NT2/D1 (cell line): ENCODE results near the gene KCNQ1.

Experiments used
- DNase-seq: peaks from one replicate; pipeline ENCODE4 v3.0.0-alpha.2; 2011; ENCODE audit warnings: low read depth, low spot score
- H3K27me3 ChIP-seq: 2 replicates; pipeline ENCODE4 v1.6.0; 2011; ENCODE audit warnings: mild to moderate bottlenecking; ENCODE audit not compliant: insufficient read length, insufficient read depth
- H3K36me3 ChIP-seq: 2 replicates; pipeline ENCODE4 v1.6.1; 2011; ENCODE audit warnings: mild to moderate bottlenecking, low read length, mixed read lengths; ENCODE audit not compliant: insufficient read depth, insufficient read length
- H3K4me1 ChIP-seq: 2 replicates; pipeline ENCODE4 v1.5.1; 2011; ENCODE audit not compliant: insufficient read depth, insufficient read length
- H3K4me3 ChIP-seq: 2 replicates; pipeline ENCODE4 v1.5.1; 2011; ENCODE audit warnings: low read depth; ENCODE audit not compliant: insufficient read length
- H3K9ac ChIP-seq: 2 replicates; pipeline ENCODE4 v1.6.0; 2011; ENCODE audit warnings: low read depth; ENCODE audit not compliant: insufficient read length
- H3K9me3 ChIP-seq: 2 replicates; pipeline ENCODE4 v1.5.1; 2011; ENCODE audit warnings: mild to moderate bottlenecking, low read length; ENCODE audit not compliant: insufficient read depth
- SUZ12 ChIP-seq: IDR thresholded peaks from 2 replicates; pipeline ENCODE4 v1.6.1; 2011; ENCODE audit not compliant: insufficient read length, insufficient read depth; ENCODE audit errors: extremely low read depth
- YY1 ChIP-seq: IDR thresholded peaks from 2 replicates; pipeline ENCODE4 v1.6.1; 2011; ENCODE audit not compliant: insufficient read length, insufficient read depth
- ZNF274 ChIP-seq: IDR thresholded peaks from 2 replicates; pipeline ENCODE4 v1.6.1; 2011; ENCODE audit warnings: mild to moderate bottlenecking, low read depth, low read length

Gene KCNQ1

DNA sequence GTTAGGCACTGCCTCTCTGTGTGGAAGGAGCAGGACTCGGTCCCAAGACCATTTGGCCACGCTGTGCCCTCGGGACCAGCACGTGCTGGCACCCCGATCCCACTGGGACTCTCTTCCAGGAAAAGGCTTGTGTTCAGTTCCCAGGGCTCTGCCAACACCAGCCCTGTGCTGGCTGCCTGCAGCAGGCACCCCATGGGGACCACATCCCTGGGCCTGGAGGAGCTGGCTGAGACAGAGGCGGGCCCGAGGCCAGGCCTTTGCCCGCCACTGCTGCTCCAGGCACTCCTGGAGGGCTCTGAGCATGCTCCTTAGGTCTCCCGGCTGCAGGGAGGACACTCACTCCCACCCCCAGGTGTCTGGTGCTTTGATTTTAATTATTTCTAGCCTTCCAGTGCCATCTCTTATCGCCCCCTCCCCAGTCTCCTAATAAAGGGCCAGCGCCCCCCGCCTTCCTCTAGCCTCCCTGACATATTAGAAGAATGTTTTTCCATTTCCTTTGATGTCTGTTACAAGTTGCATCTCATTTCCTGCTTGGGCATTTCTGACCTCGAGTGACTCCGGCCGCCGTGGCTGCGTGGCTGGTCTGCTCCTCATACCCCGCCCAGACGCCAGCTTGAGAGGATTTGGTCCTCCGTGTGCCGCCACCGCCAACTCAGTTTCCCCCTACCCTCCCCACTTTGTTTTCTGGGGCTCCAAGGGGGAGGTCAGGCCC, 426.3 kb downstream of the KCNQ1 start:
- Histone ChIP-seq H3K4me1 (peaks cover 27% of the 10 kb centered on the region), H3K36me3 (no peaks in the 10 kb centered on the region), H3K9ac (peak overlapping the region; percentile 9), H3K27me3 (peaks cover 73% of the 10 kb centered on the region), H3K9me3 (peaks cover 9% of the 10 kb centered on the region; the same call in 1 of the 2 replicates), H3K4me3 (no peak overlapping the region)
- TF ChIP-seq ZNF274 (no peak), SUZ12 (no peak), YY1 (no peak)
- DNase-seq = no peak

DNA sequence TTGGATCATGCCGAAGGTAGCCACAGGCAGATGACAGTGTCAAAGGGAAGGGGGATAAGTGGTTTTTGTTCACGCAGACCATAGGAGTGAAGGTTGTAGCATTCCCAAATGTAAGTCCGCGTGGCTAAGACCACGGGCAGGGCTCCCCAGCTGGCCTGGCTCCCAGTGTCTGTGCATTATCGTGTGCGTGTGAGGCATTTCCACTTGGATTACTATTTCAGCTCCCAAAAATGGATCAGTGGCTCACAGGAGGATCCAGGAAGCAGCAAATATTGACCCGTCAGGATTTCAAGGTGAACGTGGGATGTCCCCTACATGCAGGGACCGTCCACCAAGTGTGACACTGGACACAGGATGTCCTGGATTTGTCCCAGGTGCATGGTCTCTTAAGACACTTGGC, 430.2 kb downstream of the KCNQ1 start:
- Histone ChIP-seq H3K9me3 (peaks cover 16% of the 10 kb centered on the region; the same call in 1 of the 2 replicates), H3K4me1 (peaks cover 11% of the 10 kb centered on the region), H3K9ac (no peak overlapping the region), H3K27me3 (peaks cover 51% of the 10 kb centered on the region), H3K36me3 (no peaks in the 10 kb centered on the region), H3K4me3 (no peak overlapping the region)
- no peak for TF ChIP-seq ZNF274
- no peak for TF ChIP-seq SUZ12
- no peak for TF ChIP-seq YY1
- DNase-seq = no peak

DNA sequence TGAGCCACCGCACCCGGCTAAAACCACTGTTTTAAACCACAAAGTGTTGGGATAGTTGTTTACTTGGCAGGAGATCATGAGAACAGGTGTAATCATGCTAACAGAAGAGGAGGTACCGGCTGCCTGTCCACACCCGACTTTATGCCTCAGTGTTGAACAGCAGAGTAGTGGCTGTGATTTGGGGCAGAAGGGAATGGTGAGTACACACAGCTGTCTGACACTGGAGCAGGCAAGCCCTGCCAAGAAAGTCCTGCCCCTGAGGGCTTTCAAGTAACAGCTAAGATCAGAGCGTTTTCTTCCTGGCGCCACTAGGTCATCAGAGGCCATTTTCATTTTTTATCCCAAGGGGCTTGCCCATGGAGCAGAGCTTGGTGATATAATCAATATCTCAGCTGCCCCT, 432.7 kb downstream of the KCNQ1 start:
- peaks cover 16% of the 10 kb centered on the region; the same call in 1 of the 2 replicates for H3K9me3 ChIP-seq
- DNase-seq = no peak
- H3K9ac ChIP-seq = no peak overlapping the region
- H3K4me3 ChIP-seq = no peak overlapping the region
- TF ChIP-seq ZNF274 (no peak), YY1 (no peak), SUZ12 (no peak)
- H3K4me1 ChIP-seq = peaks cover 12% of the 10 kb centered on the region
- no peaks in the 10 kb centered on the region for H3K36me3 ChIP-seq
- H3K27me3 ChIP-seq = peaks cover 57% of the 10 kb centered on the region

DNA sequence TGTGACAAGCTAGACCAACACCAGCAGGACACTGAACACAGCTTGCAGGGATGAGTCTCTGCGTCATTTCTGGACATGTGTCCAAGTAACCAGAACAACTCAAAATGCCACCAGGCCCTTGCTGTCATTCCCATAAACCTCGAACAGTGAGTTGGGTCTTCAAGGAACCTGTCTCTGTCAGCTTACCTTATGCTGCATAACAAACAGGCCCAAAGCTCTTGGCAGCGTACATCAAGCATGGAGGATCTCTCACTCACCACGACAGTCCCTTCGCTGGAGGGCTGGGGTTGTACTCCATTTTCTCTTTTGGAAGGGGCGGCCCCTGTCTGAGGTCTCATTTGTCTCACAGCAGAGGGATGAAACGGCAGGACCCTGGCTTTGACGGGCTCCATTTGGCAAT, 434.0 kb downstream of the KCNQ1 start:
- peaks cover 18% of the 10 kb centered on the region for H3K4me1 ChIP-seq
- DNase-seq = no peak
- no peak overlapping the region for H3K9ac ChIP-seq
- no peak overlapping the region for H3K4me3 ChIP-seq
- H3K36me3 ChIP-seq = peaks cover 8% of the 10 kb centered on the region
- H3K9me3 ChIP-seq = peaks cover 16% of the 10 kb centered on the region; the same call in 1 of the 2 replicates
- H3K27me3 ChIP-seq = peaks cover 68% of the 10 kb centered on the region
- TF ChIP-seq ZNF274 (no peak), SUZ12 (no peak), YY1 (no peak)

DNA sequence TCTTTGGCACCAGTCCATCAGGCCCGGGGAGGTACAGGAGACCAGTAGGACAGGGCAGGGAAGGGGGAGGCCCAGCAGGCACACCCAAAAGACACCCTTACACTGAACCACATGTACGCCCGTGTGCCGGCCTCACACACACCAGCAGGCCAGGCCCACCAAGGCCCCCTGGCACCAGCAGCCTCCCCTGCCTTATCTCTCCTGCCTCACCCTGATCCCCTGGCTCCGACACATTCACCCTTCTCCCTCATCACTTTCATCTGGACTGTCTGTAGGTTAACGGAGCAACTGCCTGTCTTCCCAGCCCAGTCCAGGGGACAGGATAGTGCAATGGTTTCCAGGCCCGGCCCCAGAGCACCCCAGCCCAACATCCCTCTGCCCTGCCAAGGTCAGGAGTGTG, 435.8 kb downstream of the KCNQ1 start:
- no peak overlapping the region for H3K4me3 ChIP-seq

DNA sequence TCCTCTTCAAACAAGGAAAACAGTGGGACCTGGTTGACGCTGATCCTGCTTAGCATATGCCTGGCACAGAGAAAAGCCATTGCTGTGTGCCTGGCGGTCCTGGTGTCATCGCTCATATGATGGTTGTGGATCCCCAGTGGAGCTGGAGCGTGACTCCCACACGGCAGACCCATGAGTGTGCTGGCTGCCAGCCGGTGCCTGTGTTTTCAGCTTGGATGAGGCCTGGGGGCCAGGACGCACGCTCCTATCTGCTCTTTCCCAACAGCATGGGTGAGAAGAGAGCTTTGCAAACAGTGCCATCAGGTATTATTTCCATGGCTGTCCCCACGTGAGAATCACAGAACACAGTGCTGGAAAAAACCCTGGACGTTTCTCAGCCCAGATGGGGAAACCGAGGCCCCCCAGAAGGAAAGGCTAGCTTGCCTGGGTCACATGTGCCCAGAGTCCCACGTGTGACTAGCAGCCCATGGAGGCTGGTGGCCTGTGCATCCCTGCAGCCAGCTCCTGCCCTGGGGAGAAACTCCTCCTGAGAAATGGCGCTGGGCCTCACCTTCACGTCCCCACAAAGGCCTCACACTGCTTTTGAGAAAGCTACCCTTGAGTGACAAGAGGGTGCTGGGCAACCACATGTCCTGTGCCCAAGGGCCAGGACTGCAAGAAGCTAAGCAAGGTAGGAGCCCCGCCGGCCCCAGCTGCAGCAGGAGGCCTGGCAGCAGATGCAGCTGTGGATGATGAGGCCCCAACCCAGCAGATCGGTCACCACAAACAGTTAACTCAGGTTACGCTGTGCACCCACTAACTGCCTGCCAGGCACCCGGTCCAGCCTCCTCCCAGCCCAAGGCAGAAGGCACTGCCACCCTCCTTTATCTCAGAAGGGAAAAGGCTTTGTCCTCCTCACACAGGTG, 436.5 kb downstream of the KCNQ1 start:
- no peak for DNase-seq
- H3K27me3 ChIP-seq = peaks cover 51% of the 10 kb centered on the region
- H3K36me3 ChIP-seq = peaks cover 8% of the 10 kb centered on the region

More for the DNA sequence above, 435.8 kb downstream of the KCNQ1 start:
- no peak for DNase-seq
- H3K36me3 ChIP-seq = peaks cover 8% of the 10 kb centered on the region
- H3K27me3 ChIP-seq = peaks cover 53% of the 10 kb centered on the region
- no peak overlapping the region for H3K9ac ChIP-seq
- H3K9me3 ChIP-seq = peaks cover 7% of the 10 kb centered on the region; the same call in 1 of the 2 replicates
- peaks cover 18% of the 10 kb centered on the region for H3K4me1 ChIP-seq
- no peak for TF ChIP-seq YY1
- no peak for TF ChIP-seq ZNF274
- TF ChIP-seq SUZ12 = no peak

DNA sequence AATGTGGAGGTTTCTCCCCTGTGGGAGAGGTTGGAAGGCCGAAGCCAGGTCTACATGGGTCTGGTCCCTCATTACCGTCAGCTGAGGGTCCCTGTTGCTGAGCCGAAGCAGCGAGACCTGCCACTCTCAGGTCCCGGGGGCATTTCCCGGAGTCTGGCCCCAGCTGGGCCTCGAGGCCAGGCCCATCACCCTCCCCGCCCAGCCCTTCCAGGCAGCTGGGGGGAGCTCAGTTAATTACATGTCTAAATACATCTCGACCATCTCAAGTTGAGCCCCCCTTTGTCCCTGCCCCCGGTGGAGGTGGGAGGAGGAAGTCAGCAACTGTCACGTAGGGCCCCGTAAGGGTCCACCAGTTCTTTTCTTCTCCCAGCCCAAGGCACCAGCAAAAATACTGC, 437.2 kb downstream of the KCNQ1 start:
- H3K9me3 ChIP-seq = peaks cover 7% of the 10 kb centered on the region; the same call in 1 of the 2 replicates
- peaks cover 8% of the 10 kb centered on the region for H3K36me3 ChIP-seq
- TF ChIP-seq YY1 (no peak), SUZ12 (no peak), ZNF274 (no peak)
- no peak for DNase-seq
- no peak overlapping the region for H3K4me3 ChIP-seq
- H3K4me1 ChIP-seq = peaks cover 26% of the 10 kb centered on the region
- peaks cover 52% of the 10 kb centered on the region for H3K27me3 ChIP-seq
- H3K9ac ChIP-seq = peak overlapping the region; percentile 58

More for the DNA sequence above, 436.5 kb downstream of the KCNQ1 start:
- TF ChIP-seq ZNF274 = no peak
- TF ChIP-seq SUZ12 = no peak
- no peak for TF ChIP-seq YY1
- peak overlapping the region; percentile 58 for H3K9ac ChIP-seq
- H3K9me3 ChIP-seq = peaks cover 7% of the 10 kb centered on the region; the same call in 1 of the 2 replicates
- peaks cover 19% of the 10 kb centered on the region for H3K4me1 ChIP-seq
- no peak overlapping the region for H3K4me3 ChIP-seq
